Heart right ventricle (tissue), 16 donors: ENCODE data around the gene PCDHGA11. TPM values are rescaled to one million over a fixed set of nuclear protein-coding genes. Genes with fewer than 3 reads are reported as not detected.
A peak's percentile ranks its signal among the peaks of the same experiment; 100 is the strongest.
"Not testable (repeated sequence)": the region's sequence is repeated elsewhere in the genome, so short reads cannot be mapped to it uniquely, and the experiment has no call there.

Experiments
- ATAC-seq, 8 donors: fragments of 200-7000 bp; cut with Tn5 transposase; one replicate each; pipeline ENCODE4 v1.9.1; 2020; ENCODE audit warnings: mild to moderate bottlenecking in 8 of 8, moderate library complexity in 8 of 8, moderate number of reproducible peaks in 1 of 8
- DNase-seq, 2 donors: peaks; one replicate each; pipeline ENCODE4 v3.0.0-alpha.2; 2020
- H3K27ac ChIP-seq, 10 donors: fragments of 200-600 bp; sonication (generic) in 2 of 10; one replicate each; pipeline versions ENCODE4 v1.5.0 to v1.8.0; 2020 to 2022; ENCODE audit warnings: mild to moderate bottlenecking in 3 of 10
- H3K27me3 ChIP-seq, 7 donors: fragments of 200-600 bp; one replicate each; pipeline ENCODE4 v1.8.0; 2021 to 2022; ENCODE audit warnings: mild to moderate bottlenecking in 2 of 7
- H3K36me3 ChIP-seq, 9 donors: fragments of 200-600 bp; sonication (generic) in 1 of 9; one replicate each; pipeline versions ENCODE4 v1.5.0 to v1.8.0; 2020 to 2022; ENCODE audit warnings: mild to moderate bottlenecking in 2 of 9
- H3K4me1 ChIP-seq, 9 donors: fragments of 200-600 bp; sonication (generic) in 1 of 9; one replicate each; pipeline versions ENCODE4 v1.5.0 to v1.8.0; 2020 to 2022; ENCODE audit warnings: mild to moderate bottlenecking in 4 of 9
- H3K4me3 ChIP-seq, 10 donors: fragments of 200-600 bp; sonication (generic) in 2 of 10; one replicate each; pipeline versions ENCODE4 v1.5.0 to v1.8.0; 2020 to 2022; ENCODE audit warnings: mild to moderate bottlenecking in 7 of 10, moderate library complexity in 2 of 10
- H3K9me3 ChIP-seq, 11 donors: fragments of 200-600 bp in 10 of 11; sonication (generic) in 2 of 11; one replicate each; pipeline versions ENCODE4 v1.5.0 to v1.8.0; 2013 to 2022; ENCODE audit warnings: mild to moderate bottlenecking in 2 of 11, control low read depth in 1 of 11, moderate library complexity in 1 of 11
- CTCF ChIP-seq, 9 donors: fragments of 200-600 bp; sonication (generic) in 2 of 9; IDR thresholded peaks; one replicate each; pipeline versions ENCODE4 v1.5.0 to v1.8.0; 2021 to 2022; ENCODE audit warnings: antibody characterized with exemption in 9 of 9, mild to moderate bottlenecking in 5 of 9, moderate library complexity in 1 of 9
- WGBS, 2 donors: extraction: QIAGEN DNeasy Blood & Tissue Kit; methylation state at CpG; one replicate each; pipeline ENCODE4 v1.1.7; 2013; ENCODE audit warnings: inconsistent platforms in 1 of 2; 5-methylcytosine and 5-hydroxymethylcytosine counted together
- intact Hi-C, 10 donors: fragments of 100-400 bp; cut with DNase I; formaldehyde crosslinking; loops; one replicate each; pipeline versions ENCODE4 v1.11.1 to v1.14.2; 2022
- polyA plus RNA-seq, 2 donors: library from polyadenylated mRNA; stranded (reverse); fragments of 200-250 nt; gene quantifications; one replicate each; pipeline ENCODE4 v1.2.3, GENCODE V29; 2013
- total RNA-seq, 10 donors: library from RNA; stranded (reverse); fragmentation: NEBNext Ultra II Directional in 3 of 10; extraction: Animal tissue kit (Norgen Biotek cat#: 25700) in 3 of 10; gene quantifications; one replicate each; pipeline versions ENCODE4 v1.2.1 to v1.2.4, GENCODE V29; 2021 to 2023
- donor health status: Arrhythmogenic right ventricular cardiomyopathy.
- donor health status: ischemic (EF 13 %, LVEDD 7.1; RV severe dilation, severe dysfunction).
- donor health status: healthy with polysubstance abuse.
- donor health status: DM: no; HTN: yes; CAD: no.
- donor health status: DM: no; HTN: no; CAD: no.
- donor health status: ischemic (EF 25% LVEDD 6.9; RV normal size, moderate dysfunction).
- donor health status: ischemic (EF 25% LVEDD 5.7; RV mildly dilated, moderate dysfunction).
- donor health status: healthy.
- donor health status: DM: yes; HTN: yes; CAD: no.
- donor health status: Ischemic cardiomyopathy.
- donor health status: ischemic (EF 35%, LVEDD 5.7; RV mildly dilated, moderate dysfunction).
- donor health status: nonischemic (EF 11% LVEDD 7.7; RV severe dilation, severe dysfunction).
- donor health status: DM: yes; HTN: yes; CAD: no.
- donor health status: PGD.
- donor health status: ischemic (EF 29% LVEDD 5.4; RV normal size, mild dysfunction).
- donor health status: nonischemic (EF 23%, LVEDD 6.1; RV moderate dilation, normal function).

PCDHGA11 gene
- total and polyA plus RNA-seq, 12 donors: 0.74 to 8.5 (median 5.4) TPM

GRCh38 chr5:141397756-141398551 is 22.9 kb upstream of the PCDHGA11 start, which contains the start of gene PCDHGB5:
Gene PCDHGB5 (plus strand): TSS chr5:141397947. CDS start chr5:141398128, 181 bp downstream.
- H3K4me1 ChIP-seq, intact Hi-C loops: not testable (repeated sequence)
- Histone ChIP-seq H3K27ac (peak within 1 kb of the TSS in 3 of 10 donors; percentile 44 to 49 (median 45)), H3K36me3 (peaks cover 0 to 31% (median under 1%) of the 10 kb centered on the region in 9 donors), H3K9me3 (peaks cover 0 to 94% (median 49%) of the 10 kb centered on the region in 11 donors), H3K27me3 (peaks cover 0 to 84% (median 0%) of the 10 kb centered on the region in 7 donors), H3K4me3 (peak within 1 kb of the TSS in 7 of 10 donors; percentile 22 to 46 (median 42))
- 11 to 15% methylated on average over 23 to 24 of the region's 43 CpGs for WGBS, 2 donors
- TF ChIP-seq CTCF (IDR thresholded peaks at IDR 0.05): peak; percentile 33 to 68 (median 62)
- ATAC-seq (peak; percentile 80 to 98 (median 92)), DNase-seq (peak in 1 of 2 donors; percentile 50)

- intact Hi-C loops: no loop called here
- TF ChIP-seq CTCF (IDR thresholded peaks at IDR 0.05): peak in 2 of 9 donors; percentile 9 to 18
- 28 to 34% methylated on average over 15 of the region's 15 CpGs for WGBS, 2 donors
- peaks cover 0 to 5% (median 0%) of the 10 kb centered on the region in 9 donors for H3K4me1 ChIP-seq
- H3K9me3 ChIP-seq: peaks cover 0 to 94% (median 51%) of the 10 kb centered on the region in 11 donors
- H3K36me3 ChIP-seq: peaks cover 0 to 31% (median 0%) of the 10 kb centered on the region in 9 donors
- H3K27ac ChIP-seq: no peak overlapping the region
- DNase-seq (no peak), ATAC-seq (peak in 4 of 8 donors; percentile 41 to 56 (median 50))
- peaks cover 0 to 84% (median 0%) of the 10 kb centered on the region in 7 donors for H3K27me3 ChIP-seq
- no peak overlapping the region for H3K4me3 ChIP-seq
These were observed 22.2 kb upstream of the PCDHGA11 start for GRCh38 chr5:141398608-141399007.

- H3K9me3 ChIP-seq: peaks cover 0 to 94% (median 55%) of the 10 kb centered on the region in 11 donors
- peaks cover 0 to 35% (median 0%) of the 10 kb centered on the region in 9 donors for H3K36me3 ChIP-seq
- no peak for DNase-seq
- peaks cover 0 to 84% (median 0%) of the 10 kb centered on the region in 7 donors for H3K27me3 ChIP-seq
- intact Hi-C loops: loop anchor here in 1 of 10 donors (10.0 kb wide), 1 partner anchor 45 kb away; the partner anchor contains the start of genes PCDHGA4, PCDHGB1 and PCDHGB2
- ATAC-seq: peak in 1 of 8 donors; percentile 40
- no peak overlapping the region for H3K27ac ChIP-seq
- no peak overlapping the region for H3K4me3 ChIP-seq
- 33 to 34% methylated on average over 60 to 61 of the region's 61 CpGs for WGBS, 2 donors
- peaks cover 0 to 5% (median 0%) of the 10 kb centered on the region in 9 donors for H3K4me1 ChIP-seq
- no peak for TF ChIP-seq CTCF (IDR thresholded peaks at IDR 0.05)
These were observed 21.1 kb upstream of the PCDHGA11 start for GRCh38 chr5:141399555-141400258.
